ENCODE results near the gene NTN1. TPM values are rescaled to one million over a fixed set of nuclear protein-coding genes. Genes with fewer than 3 reads are reported as not detected.

The NTN1 gene
- total RNA-seq, 2 experiments from 2014 or later, result 1.2 to 1.3 TPM

GRCh38 chr17:9037736-9038135, 16.4 kb downstream of the NTN1 start:
- no peak for TF ChIP-seq CTCF (IDR thresholded peaks at IDR 0.05)
- Mint-ChIP-seq H3K4me1 (ENCODE audit: low read depth) (no peaks in the 10 kb centered on the region), H3K27me3 (peaks cover 8% of the 10 kb centered on the region), H3K27ac (no peak overlapping the region), H3K4me3 (no peak overlapping the region), H3K9me3 (peaks cover 5% of the 10 kb centered on the region), H3K36me3 (ENCODE audit: low read depth) (no peaks in the 10 kb centered on the region)
- POLR2A ChIA-PET, result no interaction called here
- no peak for DNase-seq
- intact Hi-C loops (cut with micrococcal nuclease), result no loop called here
- ATAC-seq, result no peak
- CTCF ChIA-PET, result no interaction called here

DNA sequence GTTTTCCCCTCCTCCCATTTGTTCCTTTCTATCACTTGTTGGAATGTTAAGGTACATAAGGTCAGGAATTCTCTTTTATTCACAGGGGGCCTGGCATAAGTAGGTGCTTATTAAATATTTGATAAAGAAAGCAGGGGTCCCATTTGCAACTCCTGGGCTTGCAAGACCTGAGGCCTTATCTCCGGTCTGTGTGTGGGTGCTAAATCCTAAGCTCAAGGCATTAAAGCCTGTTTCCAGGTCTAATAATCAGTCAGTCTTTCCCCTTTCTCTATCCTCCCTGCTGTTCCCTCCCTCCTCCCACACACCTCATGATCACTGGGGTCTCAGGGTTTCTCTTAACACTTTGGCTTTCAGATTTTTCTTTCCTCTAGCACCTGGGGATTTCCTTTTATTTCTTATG, 17.1 kb downstream of the NTN1 start:
- DNase-seq, result no peak
- CTCF ChIA-PET, result no interaction called here
- POLR2A ChIA-PET, result no interaction called here
- H3K27ac Mint-ChIP-seq, result no peak overlapping the region
- H3K36me3 Mint-ChIP-seq (ENCODE audit: low read depth), result no peaks in the 10 kb centered on the region
- no peaks in the 10 kb centered on the region for H3K4me1 Mint-ChIP-seq (ENCODE audit: low read depth)
- ATAC-seq, result no peak
- no peak for TF ChIP-seq CTCF (IDR thresholded peaks at IDR 0.05)
- peaks cover 8% of the 10 kb centered on the region for H3K27me3 Mint-ChIP-seq
- no peak overlapping the region for H3K4me3 Mint-ChIP-seq
- intact Hi-C loops (cut with micrococcal nuclease), result no loop called here
- peaks cover 5% of the 10 kb centered on the region for H3K9me3 Mint-ChIP-seq

- no peak for TF ChIP-seq CTCF (IDR thresholded peaks at IDR 0.05)
- DNase-seq, result no peak
- no peak for ATAC-seq
- ChIA-PET CTCF (no interaction called here), POLR2A (interaction anchor here (0.7 kb wide), 1 partner anchor 47 kb away, joined by 3 read pairs; no protein-coding TSS in a partner anchor)
- no peaks in the 10 kb centered on the region for H3K4me1 Mint-ChIP-seq (ENCODE audit: low read depth)
- no peak overlapping the region for H3K27ac Mint-ChIP-seq
- intact Hi-C loops (cut with micrococcal nuclease), result no loop called here
- peaks cover 3% of the 10 kb centered on the region for H3K9me3 Mint-ChIP-seq
- peaks cover 11% of the 10 kb centered on the region for H3K27me3 Mint-ChIP-seq
- no peak overlapping the region for H3K4me3 Mint-ChIP-seq
- no peaks in the 10 kb centered on the region for H3K36me3 Mint-ChIP-seq (ENCODE audit: low read depth)
Observed at GRCh38 chr17:9044772-9045463, 23.6 kb downstream of the NTN1 start.

- Mint-ChIP-seq H3K4me1 (ENCODE audit: low read depth) (no peaks in the 10 kb centered on the region), H3K27me3 (peaks cover 4% of the 10 kb centered on the region), H3K27ac (no peak overlapping the region), H3K4me3 (no peak overlapping the region), H3K9me3 (no peaks in the 10 kb centered on the region), H3K36me3 (ENCODE audit: low read depth) (no peaks in the 10 kb centered on the region)
- ATAC-seq (no peak), DNase-seq (no peak)
- ChIA-PET CTCF (interaction anchor here (0.7 kb wide), 1 partner anchor 470 kb away, joined by 3 read pairs; no protein-coding TSS in a partner anchor), POLR2A (no interaction called here)
- TF ChIP-seq CTCF (IDR thresholded peaks at IDR 0.05), result no peak
- intact Hi-C loops (cut with micrococcal nuclease), result no loop called here
Observed at GRCh38 chr17:9050801-9051401, 29.6 kb downstream of the NTN1 start.

DNA sequence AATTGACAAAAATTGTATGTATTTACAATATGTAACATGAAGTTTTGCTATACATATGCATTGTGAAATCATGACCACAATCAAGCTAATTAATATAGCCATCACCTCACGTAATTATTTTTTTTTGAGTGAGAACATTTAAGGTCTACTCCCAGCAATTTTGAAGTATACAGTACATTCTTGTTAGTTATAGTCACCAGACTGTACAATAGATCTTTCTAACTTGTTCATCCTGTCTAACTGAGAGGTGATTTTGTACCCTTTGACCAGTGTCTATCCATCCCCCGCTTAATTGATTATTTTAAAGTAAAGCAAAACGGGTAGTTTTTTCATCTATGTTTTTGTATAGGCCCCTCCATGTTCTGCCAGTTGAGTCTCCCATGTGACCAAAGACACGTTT, 30.3 kb downstream of the NTN1 start:
- H3K27me3 Mint-ChIP-seq, result peaks cover 2% of the 10 kb centered on the region
- ChIA-PET POLR2A (no interaction called here), CTCF (interaction anchor here (0.7 kb wide), 1 partner anchor 470 kb away, joined by 3 read pairs; no protein-coding TSS in a partner anchor)
- H3K4me1 Mint-ChIP-seq (ENCODE audit: low read depth), result no peaks in the 10 kb centered on the region
- TF ChIP-seq CTCF (IDR thresholded peaks at IDR 0.05), result no peak
- DNase-seq, result no peak
- H3K27ac Mint-ChIP-seq, result no peak overlapping the region
- H3K36me3 Mint-ChIP-seq (ENCODE audit: low read depth), result no peaks in the 10 kb centered on the region
- H3K4me3 Mint-ChIP-seq, result no peak overlapping the region
- intact Hi-C loops (cut with micrococcal nuclease), result no loop called here
- ATAC-seq, result no peak
- H3K9me3 Mint-ChIP-seq, result no peaks in the 10 kb centered on the region

All from activated CD8-positive, alpha-beta T cell treated with anti-CD3 and anti-CD28 coated beads for 36 hours (primary cell).